MCF 10A (cell line): Measurements from ENCODE around the gene AAR2. TPM values are rescaled to one million over a fixed set of nuclear protein-coding genes. Genes with fewer than 3 reads are reported as not detected.

Experiments
- BruUV-seq: library from RNA; stranded (reverse); fragments of 400-500 nt; replicated peaks from 2 replicates; lab custom pipeline; 2021; lab: Mats Ljungman, UMichigan
- CTCF ChIA-PET: fragments of 300-600 bp; sonication (Branson Sonifier 250); formaldehyde crosslinking; extraction: SDS; loops from one replicate; lab custom pipeline; 2021; ENCODE audit warnings: antibody characterized with exemption, inconsistent platforms; lab: Yijun Ruan, JAX
- POLR2A ChIA-PET: fragments of 300-600, 350-650 bp; sonication (Branson Sonifier 250); formaldehyde crosslinking; extraction: SDS; loops from one replicate; lab custom pipeline; 2020; ENCODE audit warnings: antibody characterized with exemption, inconsistent platforms; lab: Yijun Ruan, JAX
- DNase-seq: peaks from one replicate; pipeline ENCODE4 v3.0.0-alpha.2; 2018; ENCODE audit not compliant: unreplicated experiment
- H3K27ac Mint-ChIP-seq: one replicate; pipeline ENCODE4 v1.8.0; 2022; ENCODE audit warnings: mild to moderate bottlenecking, low read depth, mixed read lengths; ENCODE audit not compliant: unreplicated experiment
- H3K27me3 Mint-ChIP-seq: one replicate; pipeline ENCODE4 v1.8.0; 2022; ENCODE audit warnings: mixed read lengths; ENCODE audit not compliant: insufficient read depth, unreplicated experiment
- H3K36me3 Mint-ChIP-seq: one replicate; pipeline ENCODE4 v1.8.0; 2022; ENCODE audit warnings: mild to moderate bottlenecking, moderate library complexity, mixed read lengths; ENCODE audit not compliant: insufficient read depth, unreplicated experiment
- H3K4me1 Mint-ChIP-seq: one replicate; pipeline ENCODE4 v1.8.0; 2022; ENCODE audit warnings: mixed read lengths; ENCODE audit not compliant: insufficient read depth, unreplicated experiment
- H3K4me3 Mint-ChIP-seq: one replicate; pipeline ENCODE4 v1.8.0; 2022; ENCODE audit warnings: mild to moderate bottlenecking, moderate library complexity, mixed read lengths; ENCODE audit not compliant: unreplicated experiment
- H3K9me3 Mint-ChIP-seq: one replicate; pipeline ENCODE4 v1.8.0; 2022; ENCODE audit warnings: mixed read lengths; ENCODE audit not compliant: unreplicated experiment
- intact Hi-C: fragments of 100-400 bp; cut with micrococcal nuclease; formaldehyde crosslinking; loops from 2 replicates; pipeline ENCODE4 v1.14.1; 2022
- total RNA-seq: library from RNA; stranded (reverse); gene quantifications from 2 replicates; pipeline ENCODE4 v1.2.3, GENCODE V29; 2022
- TF ChIP-seq, protein P1 (sequence below): fragments of 200-600 bp; IDR thresholded peaks from one replicate; pipeline ENCODE4 v1.8.0; 2022; ENCODE audit warnings: antibody characterized with exemption, mild to moderate bottlenecking; ENCODE audit not compliant: unreplicated experiment

AAR2 gene
- total RNA-seq, 1 experiment from 2014 or later = 21.0 TPM

DNA sequence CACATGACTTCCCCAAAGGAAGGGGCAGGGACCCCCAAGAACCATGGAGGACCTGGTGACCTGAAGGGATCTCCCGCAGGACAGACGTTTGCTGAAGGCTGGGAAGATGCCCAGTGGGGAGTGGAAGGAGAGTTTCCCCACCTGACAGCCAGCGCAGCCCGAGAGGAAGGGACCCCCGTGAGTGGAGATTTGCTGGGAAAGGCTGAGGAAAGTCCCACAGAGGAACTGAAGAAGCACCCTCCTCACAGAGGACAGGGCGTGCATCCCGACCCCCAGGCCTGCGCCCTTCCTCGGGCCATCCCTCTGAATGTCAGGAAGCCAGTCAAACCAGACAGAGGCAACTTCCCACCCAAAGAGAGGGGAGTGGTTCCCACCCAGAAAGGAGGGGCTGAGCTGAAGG lies 29.6 kb upstream of the AAR2 start:
- no peak for DNase-seq
- Mint-ChIP-seq H3K9me3 (no peaks in the 10 kb centered on the region), H3K36me3 (no peaks in the 10 kb centered on the region), H3K4me3 (no peak overlapping the region), H3K27ac (no peak overlapping the region), H3K4me1 (no peaks in the 10 kb centered on the region), H3K27me3 (peaks cover 10% of the 10 kb centered on the region)
- intact Hi-C loops = no loop called here
- TF ChIP-seq, protein P1, sequence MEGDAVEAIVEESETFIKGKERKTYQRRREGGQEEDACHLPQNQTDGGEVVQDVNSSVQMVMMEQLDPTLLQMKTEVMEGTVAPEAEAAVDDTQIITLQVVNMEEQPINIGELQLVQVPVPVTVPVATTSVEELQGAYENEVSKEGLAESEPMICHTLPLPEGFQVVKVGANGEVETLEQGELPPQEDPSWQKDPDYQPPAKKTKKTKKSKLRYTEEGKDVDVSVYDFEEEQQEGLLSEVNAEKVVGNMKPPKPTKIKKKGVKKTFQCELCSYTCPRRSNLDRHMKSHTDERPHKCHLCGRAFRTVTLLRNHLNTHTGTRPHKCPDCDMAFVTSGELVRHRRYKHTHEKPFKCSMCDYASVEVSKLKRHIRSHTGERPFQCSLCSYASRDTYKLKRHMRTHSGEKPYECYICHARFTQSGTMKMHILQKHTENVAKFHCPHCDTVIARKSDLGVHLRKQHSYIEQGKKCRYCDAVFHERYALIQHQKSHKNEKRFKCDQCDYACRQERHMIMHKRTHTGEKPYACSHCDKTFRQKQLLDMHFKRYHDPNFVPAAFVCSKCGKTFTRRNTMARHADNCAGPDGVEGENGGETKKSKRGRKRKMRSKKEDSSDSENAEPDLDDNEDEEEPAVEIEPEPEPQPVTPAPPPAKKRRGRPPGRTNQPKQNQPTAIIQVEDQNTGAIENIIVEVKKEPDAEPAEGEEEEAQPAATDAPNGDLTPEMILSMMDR = no peak
- BruUV-seq = no TSS peak
- CTCF ChIA-PET = interaction anchor here (0.6 to 1.4 kb wide), 4 partner anchors 9 to 548 kb away, joined by 3 to 6 read pairs (median 5); no protein-coding TSS in a partner anchor
- POLR2A ChIA-PET = interaction anchor here (0.6 to 0.7 kb wide), 3 partner anchors 11 to 234 kb away, joined by 4 read pairs; no protein-coding TSS in a partner anchor

DNA sequence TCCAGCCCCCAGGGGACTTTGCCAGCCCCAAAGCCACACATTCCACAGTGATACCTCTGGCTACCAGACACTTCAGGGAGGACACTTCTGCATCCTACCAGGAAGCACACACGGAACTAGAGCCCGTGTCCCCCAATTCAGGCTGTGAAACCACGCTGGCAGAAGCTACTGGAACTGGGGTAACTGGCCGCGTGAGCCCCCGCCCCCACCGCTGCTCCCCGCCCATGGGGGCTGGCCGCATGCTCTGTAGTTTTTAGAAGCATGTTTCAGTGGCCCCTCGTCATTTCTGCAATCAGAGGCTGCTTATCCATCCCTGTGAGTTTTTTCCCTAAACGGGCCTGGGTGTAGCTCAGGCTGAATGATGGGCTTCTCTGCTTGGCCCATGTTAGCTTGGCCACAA lies 28.7 kb upstream of the AAR2 start:
- DNase-seq = no peak
- H3K36me3 Mint-ChIP-seq = no peaks in the 10 kb centered on the region
- no peak overlapping the region for H3K27ac Mint-ChIP-seq
- H3K4me3 Mint-ChIP-seq = no peak overlapping the region
- H3K9me3 Mint-ChIP-seq = no peaks in the 10 kb centered on the region
- TF ChIP-seq, protein P1 = no peak
- peaks cover 10% of the 10 kb centered on the region for H3K27me3 Mint-ChIP-seq
- BruUV-seq = no TSS peak
- H3K4me1 Mint-ChIP-seq = no peaks in the 10 kb centered on the region
- CTCF ChIA-PET = interaction anchor here (0.7 to 1.4 kb wide), 6 partner anchors 8 to 547 kb away, joined by 3 to 6 read pairs (median 4); no protein-coding TSS in a partner anchor
- POLR2A ChIA-PET = no interaction called here
- intact Hi-C loops = no loop called here

DNA sequence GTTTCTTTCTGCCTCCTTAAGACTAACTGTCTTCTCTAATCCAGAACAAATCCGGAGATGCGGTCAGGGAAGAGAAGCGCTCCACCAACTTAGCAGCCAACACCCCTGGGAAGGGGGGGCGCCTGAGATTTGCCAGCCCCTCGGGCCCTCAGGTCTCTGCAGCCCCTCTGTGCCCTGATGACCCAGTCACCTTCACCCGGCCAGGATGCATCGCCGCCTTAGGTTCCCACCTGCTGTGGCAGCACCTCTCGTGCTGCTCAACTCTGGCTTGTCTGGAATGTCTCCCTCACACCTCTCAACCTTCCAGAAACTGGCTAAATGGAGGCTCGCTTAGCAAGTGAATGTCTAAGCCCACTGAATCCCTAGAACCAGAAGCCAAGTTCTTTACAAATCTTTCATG lies 28.0 kb upstream of the AAR2 start:
- H3K27ac Mint-ChIP-seq = no peak overlapping the region
- H3K36me3 Mint-ChIP-seq = no peaks in the 10 kb centered on the region
- H3K27me3 Mint-ChIP-seq = peaks cover 10% of the 10 kb centered on the region
- intact Hi-C loops = no loop called here
- H3K4me1 Mint-ChIP-seq = no peaks in the 10 kb centered on the region
- no peak overlapping the region for H3K4me3 Mint-ChIP-seq
- TF ChIP-seq, protein P1 = no peak
- ChIA-PET CTCF (interaction anchor here (0.8 to 4.4 kb wide), 3 partner anchors 9 to 546 kb away, joined by 4 to 33 read pairs (median 6); no protein-coding TSS in a partner anchor), POLR2A (no interaction called here)
- no peak for DNase-seq
- no peaks in the 10 kb centered on the region for H3K9me3 Mint-ChIP-seq
- no TSS peak for BruUV-seq

DNA sequence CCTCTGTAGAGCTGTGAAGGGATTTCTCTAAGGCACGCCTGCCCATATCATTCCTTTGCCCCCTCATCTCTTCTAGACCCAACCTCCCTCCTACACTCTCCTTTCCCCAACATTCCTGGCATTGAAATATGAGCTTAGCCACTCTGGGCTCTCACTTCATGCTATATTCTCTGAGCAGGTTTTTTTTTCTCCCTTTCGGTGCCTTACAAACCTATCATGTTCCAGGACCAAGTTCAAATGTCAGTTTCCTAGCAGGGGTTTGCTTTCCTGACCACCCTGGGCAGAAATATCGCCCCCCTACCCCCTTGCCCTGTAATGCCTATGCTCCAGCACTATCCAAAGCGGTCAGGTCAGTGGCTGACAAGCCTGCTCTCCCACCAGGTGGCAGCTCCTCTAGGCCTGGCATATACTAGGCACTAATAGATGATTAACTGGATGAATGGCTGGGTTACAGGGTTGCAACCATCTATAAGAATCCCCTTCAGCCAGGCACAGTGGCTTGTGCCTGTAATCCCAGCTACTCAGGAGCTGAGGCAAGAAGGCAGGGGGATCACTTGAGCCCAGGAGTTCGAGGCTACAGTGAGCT lies 25.7 kb upstream of the AAR2 start:
- ChIA-PET CTCF (interaction anchor here (0.5 to 4.4 kb wide), 9 partner anchors 9 to 544 kb away, joined by 3 to 33 read pairs (median 4); no protein-coding TSS in a partner anchor), POLR2A (no interaction called here)
- H3K27me3 Mint-ChIP-seq = peaks cover 10% of the 10 kb centered on the region
- no TSS peak for BruUV-seq
- H3K36me3 Mint-ChIP-seq = no peaks in the 10 kb centered on the region
- no peaks in the 10 kb centered on the region for H3K9me3 Mint-ChIP-seq
- TF ChIP-seq, protein P1 = no peak
- no peak overlapping the region for H3K4me3 Mint-ChIP-seq
- DNase-seq = no peak
- no peaks in the 10 kb centered on the region for H3K4me1 Mint-ChIP-seq
- intact Hi-C loops = no loop called here
- H3K27ac Mint-ChIP-seq = no peak overlapping the region
